Loucy (cell line): ENCODE results near the gene EDC3.

ENCODE experiments used
- CTCF ChIP-seq: fragments of 200-600 bp; sonication (generic); conservative IDR thresholded peaks from 2 replicates; pipeline ENCODE4 v1.5.1; 2014; ENCODE audit warnings: mild to moderate bottlenecking, antibody characterized with exemption, low read length
- EZH2phosphoT487 ChIP-seq: fragments of 200-600 bp; IDR thresholded peaks from 2 replicates; pipeline ENCODE4 v1.6.1; 2018; ENCODE audit warnings: antibody characterized with exemption, mild to moderate bottlenecking, moderate library complexity, borderline replicate concordance

GRCh38 chr15:74625693-74626092, 70.1 kb downstream of the EDC3 start:
- no peak for TF ChIP-seq CTCF
- no peak for TF ChIP-seq EZH2phosphoT487
